HG02884 (cell line): ENCODE results near the gene OR51I2.
A peak's percentile ranks its signal among the peaks of the same experiment; 100 is the strongest.

ENCODE experiments used
- ATAC-seq: cut with Tn5 transposase; IDR thresholded peaks from one replicate; pipeline ENCODE4 v1.9.1; 2021; ENCODE audit warnings: mild to moderate bottlenecking, moderate library complexity; ENCODE audit not compliant: unreplicated experiment

OR51I2 gene, protein sequence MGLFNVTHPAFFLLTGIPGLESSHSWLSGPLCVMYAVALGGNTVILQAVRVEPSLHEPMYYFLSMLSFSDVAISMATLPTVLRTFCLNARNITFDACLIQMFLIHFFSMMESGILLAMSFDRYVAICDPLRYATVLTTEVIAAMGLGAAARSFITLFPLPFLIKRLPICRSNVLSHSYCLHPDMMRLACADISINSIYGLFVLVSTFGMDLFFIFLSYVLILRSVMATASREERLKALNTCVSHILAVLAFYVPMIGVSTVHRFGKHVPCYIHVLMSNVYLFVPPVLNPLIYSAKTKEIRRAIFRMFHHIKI

DNA sequence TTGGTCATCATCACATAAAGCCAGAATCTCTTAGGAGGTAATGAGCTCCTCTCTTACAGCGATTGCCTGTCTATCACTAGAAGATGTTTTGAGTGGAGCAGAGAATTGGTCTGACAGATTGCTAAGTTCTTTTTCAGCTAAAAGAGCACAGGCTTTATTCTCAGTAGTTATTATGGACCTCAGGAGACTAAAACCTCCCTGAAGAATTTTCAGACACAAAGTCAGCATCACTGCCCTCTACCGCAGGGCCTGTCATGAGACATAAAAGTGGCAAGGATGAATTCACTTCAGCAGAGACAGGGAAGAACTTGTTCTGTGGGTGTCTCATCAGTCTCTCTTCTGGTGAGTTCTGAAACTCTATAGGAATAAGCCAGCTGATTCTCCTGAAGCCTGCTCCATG, at the start of gene OR51I2:
TSS of gene OR51I2 (plus strand) at position 301 of the 400 bp plus-strand sequence. CDS start 4,166 bp downstream, outside the sequence.
- ATAC-seq: no peak

DNA sequence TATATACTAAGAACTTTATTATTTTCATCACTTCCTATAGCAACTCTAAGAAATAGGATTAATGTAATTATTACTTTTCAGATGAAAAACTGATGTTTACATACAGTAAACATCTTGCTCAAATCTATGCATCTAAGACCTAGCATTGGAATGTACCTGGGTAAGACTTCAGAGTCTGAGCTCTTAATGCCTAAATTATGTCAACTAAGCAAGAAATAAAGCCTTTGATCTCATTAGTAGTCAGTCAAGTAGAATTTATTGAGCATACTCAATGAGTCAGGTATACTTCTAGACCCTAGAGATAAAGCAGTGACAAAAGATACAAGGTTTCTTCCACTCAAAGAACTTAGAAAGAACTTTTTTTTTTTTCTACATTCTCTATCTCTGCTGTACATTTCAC, 44.0 kb upstream of the OR51I2 start:
- no peak for ATAC-seq

DNA sequence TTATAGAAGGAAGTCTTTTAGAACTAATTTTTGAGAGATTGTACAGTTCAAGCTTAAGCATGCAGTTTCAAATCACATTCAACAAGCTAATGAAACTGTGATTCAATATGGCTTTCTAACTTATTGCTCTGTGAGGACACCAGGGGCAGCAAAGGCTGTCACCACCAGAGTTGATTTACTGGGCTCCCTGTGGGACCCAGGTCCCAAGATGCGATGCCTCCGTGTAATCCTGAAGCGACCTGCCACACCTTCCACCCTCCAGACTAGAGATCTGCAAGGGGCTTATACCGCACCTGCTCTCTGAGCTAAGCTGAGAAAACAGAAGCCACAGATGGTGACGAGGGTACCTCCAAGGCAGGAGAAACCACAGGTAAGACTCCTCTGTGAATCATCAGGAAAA, 28.1 kb upstream of the OR51I2 start:
- no peak for ATAC-seq

DNA sequence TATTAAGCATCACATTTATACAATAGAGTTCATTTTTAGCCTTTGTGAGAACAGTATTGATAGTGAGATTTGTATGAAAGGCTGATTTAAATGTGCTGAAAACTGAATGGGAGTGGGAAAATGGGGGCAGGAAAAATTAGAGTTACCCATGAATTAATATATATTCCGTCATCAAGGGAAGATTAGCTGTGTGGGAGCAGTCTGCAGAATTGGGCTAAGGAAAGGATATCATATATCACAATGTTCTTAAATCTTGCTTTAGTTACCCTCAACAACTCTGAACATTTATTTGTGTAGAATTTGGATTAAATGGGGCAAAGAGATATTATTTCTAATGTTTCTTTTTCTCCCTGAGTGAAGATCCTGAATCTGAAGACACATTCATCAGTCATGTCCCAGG, 27.3 kb upstream of the OR51I2 start, which contains the start of gene OR51Q1:
TSS of gene OR51Q1 (plus strand) at position 301 of the 400 bp plus-strand sequence. CDS start at position 391, 90 bp downstream.
- ATAC-seq: no peak

DNA sequence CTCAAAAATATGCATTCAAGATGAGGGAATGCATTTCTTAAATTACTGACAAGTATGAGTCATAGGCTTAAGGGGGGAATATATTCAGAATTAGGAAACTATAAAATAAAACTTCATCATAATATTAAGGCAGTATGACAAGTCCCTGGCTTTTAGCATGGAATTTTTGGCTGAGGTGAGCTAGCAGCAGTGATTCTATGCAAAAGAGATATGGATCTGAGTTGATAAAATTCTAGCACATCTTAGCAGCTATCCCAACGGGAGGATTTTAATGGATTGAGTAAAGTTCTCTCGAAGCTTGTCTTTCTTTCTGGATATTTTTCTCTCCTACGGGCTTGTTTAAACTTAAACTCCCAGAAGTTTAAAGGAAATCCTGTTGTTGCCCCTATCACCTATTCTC, 26.0 kb upstream of the OR51I2 start:
- no peak for ATAC-seq

DNA sequence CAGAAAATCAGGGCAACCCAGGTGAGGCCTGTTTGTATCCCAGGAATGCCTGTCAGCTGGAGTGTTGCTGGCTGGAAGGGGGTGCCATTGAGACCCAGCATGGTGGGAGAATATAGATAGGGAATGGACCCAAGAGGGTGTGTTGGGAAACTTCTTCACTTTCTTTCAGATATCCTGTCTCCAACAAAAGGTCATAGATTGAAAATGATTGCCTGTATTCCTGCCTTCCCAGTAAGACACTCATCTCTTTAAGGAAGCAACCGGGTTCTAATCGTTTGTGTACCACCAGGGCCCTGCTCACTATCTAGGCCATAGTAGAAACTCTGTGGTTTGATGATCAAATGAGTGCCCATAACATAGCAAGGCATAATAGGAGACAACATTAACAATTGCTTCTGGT, 7.7 kb upstream of the OR51I2 start, which contains the start of gene OR51I1:
TSS of gene OR51I1 (minus strand) at position 101 of the 400 bp plus-strand sequence. CDS start at position 101, 0 bp downstream.
- no peak for ATAC-seq

DNA sequence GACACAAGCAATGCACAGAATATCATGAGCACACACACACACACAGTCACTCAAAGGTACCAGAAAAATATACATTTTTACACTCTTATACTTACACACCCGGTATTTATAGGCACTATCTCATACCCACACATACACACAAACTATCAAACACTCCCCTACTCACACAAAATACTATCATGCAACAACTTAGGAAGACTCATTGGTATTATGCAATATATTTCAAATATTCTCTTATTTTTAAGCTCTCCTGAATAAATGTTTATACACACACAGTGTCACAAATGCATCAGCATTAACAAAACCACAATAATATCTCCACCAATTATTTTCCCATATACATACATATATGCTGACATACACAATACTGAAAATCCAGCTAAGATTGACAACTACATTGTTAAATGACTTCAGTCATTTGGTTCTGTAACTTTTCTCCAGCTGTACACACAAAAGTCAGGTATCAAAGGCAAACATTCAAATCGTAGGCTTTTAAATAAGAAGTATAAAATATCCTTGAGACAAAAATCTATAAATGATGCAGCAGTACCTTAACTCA, 5.2 kb upstream of the OR51I2 start:
- no peak for ATAC-seq

DNA sequence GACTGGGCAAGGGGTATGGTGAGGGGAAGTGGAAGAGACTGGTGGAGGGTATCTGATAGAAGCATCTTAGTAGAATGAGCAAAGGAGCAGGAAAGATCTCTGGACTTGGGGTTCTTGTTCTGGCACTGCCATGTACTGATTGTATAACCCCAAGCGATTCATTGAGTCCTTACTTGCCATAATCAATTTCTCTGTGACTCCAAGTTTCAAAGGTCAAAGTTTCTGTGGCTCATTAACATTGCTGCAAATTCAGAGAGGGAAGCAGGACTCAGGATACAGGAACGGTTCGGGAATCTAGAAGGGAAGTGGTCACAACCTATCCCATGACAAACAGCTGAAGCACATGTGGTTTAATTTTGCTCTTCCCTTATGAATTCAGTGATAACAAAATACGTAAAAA, 309 bp downstream of the OR51I2 start:
- no peak for ATAC-seq

DNA sequence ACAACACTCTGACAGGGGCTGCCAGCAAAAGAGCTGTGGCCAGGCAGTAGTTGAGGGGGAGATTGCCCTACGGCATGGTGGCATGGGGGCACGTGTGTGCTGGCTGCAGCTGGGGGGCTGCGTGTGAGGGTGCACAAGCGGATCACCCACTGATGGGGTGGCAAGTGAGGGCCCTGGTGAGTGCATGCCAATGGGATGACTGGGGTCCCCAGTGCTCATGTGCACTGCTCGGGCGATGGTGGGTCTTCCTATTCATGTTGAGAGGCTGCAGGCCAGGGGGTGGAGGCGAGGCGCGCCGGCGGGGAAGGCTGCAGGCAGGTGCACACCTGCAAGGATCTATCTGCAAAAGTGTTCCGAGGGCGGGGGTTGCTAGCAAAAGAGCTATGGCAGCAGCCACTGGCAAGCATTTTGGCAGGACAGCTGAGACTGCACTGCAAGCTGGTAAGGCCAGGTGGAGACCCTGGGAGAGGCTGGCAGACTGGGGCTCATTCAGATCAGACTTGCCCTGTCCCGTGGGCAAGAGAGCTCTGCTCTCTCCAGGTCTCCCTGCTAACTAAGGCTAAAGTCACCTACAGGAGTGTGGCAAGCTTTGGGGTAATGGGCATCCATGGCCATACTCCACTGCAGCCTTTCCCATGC, 12.0 kb downstream of the OR51I2 start:
- ATAC-seq: no peak

DNA sequence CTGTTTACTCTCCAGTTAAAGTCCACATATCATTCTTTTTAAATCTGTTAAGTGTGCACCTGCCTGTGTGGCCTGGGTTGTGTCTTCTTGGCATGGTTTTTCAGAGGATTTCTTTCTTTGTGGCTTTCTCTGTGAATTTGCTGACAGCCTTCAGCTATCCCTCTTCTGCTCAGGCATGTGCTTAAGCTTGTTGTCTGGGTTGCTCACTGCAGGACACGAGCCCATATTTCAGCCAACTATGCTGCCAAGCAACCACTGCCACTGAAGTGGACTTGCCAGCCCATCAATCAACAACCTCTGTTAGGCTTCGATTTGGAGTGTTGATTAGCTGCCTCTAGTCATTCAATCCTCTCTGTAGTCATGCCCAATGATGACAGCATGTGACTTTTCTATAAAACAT, 18.4 kb downstream of the OR51I2 start:
- ATAC-seq: no peak

DNA sequence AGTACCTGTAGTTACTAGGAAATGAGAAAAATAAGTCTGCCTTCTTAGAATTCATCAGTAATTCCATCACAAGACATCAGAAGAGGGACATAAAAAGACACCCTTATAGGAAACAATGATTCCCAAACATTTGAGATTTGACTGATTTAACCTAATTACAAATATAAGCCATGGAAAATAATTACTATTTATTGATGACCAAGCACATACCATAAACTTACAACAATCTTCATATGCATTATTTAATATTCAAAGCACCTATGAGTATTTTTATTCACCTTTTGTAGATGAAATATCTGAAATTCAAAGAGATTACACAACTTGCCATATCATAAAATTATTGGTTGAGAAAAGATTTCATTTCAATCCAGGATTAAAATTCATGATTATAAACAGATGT, 24.8 kb downstream of the OR51I2 start:
- no peak for ATAC-seq

DNA sequence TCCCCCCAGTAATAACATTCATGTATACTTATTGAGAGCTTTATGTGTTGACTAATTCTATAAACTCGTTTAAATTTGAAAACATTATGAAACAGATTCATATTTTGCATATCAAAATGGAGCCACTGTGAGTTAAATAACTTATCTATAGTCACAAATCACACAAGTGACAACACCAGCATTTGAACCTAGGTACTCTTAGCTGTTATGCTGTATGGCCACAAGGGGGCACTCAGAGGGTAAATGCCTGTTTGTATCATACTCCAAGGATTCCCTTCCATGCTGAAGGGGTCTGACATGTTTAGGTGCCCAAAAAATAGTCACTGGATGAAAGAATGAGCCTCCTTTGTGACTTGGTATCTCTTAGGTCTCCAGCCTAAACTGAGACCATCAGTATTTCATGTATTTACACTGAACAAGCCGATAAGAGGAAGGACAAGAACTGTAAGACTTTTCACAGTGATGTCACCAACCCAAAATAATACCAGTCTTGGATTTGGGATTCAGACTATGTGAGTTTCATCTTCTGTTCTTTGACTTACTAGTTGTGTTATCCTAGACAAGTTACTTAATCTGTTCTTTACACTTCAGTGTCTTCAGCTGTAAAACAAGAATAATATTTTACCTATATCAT, 27.2 kb downstream of the OR51I2 start:
- peak; percentile 89 for ATAC-seq

DNA sequence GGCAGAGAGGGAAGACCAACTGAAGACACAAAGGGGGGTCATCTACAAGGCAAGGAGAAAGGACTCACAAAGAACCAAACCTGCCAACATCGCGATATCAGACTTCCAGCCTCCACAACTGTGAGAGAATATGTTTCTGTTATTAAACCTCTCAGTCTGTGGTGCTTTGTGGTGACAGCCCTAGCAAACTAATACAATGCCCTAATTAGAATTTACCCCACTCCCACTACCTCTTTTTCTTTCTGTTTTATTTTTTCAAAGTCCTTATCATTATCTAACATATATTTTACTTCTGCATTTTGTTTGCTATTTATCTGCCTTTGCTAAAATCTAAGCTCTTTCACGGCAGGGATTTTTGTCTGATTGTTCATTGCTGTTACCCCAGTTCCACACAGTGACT, 36.9 kb downstream of the OR51I2 start:
- no peak for ATAC-seq

DNA sequence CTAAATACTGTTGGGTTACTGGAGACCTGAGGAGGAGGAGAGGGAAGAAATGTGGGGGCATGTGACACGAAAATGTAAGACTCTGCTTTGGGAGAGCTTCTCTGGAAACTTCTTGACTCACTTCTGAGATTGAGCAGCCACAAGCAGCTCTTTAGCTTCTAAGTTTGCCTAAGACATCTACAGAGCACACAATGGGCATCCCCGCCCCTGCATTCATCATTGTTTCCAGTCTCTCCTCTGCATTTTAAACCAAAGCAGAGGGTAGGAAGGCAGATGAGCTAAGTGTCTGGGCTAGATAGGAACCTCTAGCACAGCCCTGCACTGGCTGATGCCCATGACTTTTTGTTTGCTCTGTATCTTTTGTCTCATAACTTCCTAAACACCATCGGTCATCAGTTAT, 37.3 kb downstream of the OR51I2 start:
- ATAC-seq: no peak

DNA sequence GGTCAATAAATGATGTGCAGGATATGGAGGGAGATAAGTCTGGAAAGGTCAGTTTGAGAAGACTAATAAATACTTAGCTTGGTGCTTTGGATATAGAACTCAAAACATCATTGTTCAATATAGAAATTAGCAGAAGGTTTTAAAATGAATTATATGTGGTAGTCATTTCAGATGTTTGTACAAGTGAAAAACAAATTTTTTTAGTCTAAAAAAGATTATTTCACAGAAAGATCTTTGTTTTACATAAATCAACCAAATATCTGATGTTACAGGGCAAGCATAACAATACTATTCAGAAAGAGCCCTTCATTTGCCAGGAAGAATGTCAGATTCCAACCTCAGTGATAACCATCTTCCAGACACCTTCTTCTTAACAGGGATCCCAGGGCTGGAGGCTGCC, 39.3 kb downstream of the OR51I2 start, which contains the start of gene OR52D1:
TSS of gene OR52D1 (plus strand) at position 301 of the 400 bp plus-strand sequence. CDS start at position 323, 22 bp downstream.
- no peak for ATAC-seq

DNA sequence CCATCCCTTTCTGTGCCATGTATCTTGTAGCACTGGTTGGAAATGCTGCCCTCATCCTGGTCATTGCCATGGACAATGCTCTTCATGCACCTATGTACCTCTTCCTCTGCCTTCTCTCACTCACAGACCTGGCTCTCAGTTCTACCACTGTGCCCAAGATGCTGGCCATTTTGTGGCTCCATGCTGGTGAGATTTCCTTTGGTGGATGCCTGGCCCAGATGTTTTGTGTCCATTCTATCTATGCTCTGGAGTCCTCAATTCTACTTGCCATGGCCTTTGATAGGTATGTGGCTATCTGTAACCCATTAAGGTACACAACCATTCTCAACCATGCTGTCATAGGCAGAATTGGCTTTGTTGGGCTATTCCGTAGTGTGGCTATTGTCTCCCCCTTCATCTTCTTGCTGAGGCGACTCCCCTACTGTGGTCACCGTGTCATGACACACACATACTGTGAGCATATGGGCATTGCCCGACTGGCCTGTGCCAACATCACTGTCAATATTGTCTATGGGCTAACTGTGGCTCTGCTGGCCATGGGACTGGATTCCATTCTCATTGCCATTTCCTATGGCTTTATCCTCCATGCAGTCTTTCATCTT, 39.8 kb downstream of the OR51I2 start:
- ATAC-seq: no peak

DNA sequence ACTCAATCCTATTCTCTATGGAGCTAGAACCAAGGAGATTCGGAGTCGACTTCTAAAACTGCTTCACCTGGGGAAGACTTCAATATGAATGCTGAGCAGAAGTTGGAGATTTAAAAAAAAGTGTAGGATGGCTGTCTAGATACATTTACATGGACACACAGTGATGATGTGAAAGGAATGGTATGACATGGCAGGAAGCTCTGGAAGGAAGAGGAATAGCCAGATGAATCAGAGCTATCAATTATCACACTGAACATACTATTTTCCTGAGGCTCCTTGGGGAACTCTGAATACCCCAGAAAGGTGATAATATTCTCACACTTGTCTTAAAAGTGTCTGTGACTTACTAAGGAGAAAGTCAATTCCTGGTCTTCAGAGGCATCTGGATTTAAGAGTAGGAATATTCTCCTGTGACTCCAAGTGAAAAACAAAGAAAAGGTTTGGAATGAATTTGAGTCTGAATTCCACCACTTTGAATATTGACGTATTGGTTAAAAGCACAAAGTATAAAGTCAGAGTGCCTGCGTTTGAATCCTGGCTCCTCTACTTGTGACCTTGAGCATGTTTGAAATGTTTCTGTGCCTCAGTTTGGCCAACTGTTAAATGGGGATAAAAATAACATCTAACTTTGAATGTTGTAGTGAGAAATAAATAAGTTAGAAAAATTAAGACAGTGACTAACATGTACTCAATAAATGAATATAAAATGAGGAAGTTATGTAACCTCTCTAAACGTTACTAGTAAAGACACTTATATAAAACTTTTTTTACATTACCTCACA, 40.6 kb downstream of the OR51I2 start:
- ATAC-seq: no peak

DNA sequence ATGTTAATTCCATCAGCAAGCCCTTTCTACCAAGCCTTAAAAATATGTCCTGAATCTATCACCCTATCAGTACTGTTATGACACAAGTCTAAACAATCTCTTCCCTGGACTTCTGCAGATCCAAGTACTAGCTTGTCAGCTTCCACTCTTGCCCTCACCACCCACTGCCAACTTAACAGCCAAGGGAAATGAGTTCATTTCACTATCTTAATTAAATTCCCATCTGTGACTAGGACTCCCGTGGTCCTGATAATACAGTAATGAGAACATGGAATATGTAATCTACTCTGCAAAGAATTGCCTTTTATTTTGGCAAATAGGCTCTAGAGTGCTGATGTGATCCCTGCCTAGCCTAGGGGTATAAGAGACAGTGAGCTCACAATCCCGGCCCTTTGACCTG, 50.5 kb downstream of the OR51I2 start:
- no peak for ATAC-seq

DNA sequence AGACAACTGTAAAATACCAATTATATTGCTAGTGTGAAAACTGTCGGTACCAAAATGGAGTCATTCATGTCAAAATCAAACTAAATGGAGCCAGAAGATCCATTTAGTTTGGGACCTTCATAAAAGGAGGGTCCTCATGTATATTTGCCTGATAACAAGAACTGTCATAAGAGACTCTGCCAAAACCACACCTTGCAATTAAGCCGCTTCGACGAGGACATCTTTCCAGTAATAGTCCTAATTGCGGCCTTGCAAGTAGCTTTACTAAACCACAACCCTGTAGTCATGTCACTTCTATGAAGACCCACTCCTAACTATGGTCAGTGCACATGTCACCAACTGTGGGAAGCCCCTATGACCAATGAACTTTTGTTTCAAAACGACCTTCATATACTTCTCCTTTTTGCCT, 51.3 kb downstream of the OR51I2 start:
- ATAC-seq: no peak

DNA sequence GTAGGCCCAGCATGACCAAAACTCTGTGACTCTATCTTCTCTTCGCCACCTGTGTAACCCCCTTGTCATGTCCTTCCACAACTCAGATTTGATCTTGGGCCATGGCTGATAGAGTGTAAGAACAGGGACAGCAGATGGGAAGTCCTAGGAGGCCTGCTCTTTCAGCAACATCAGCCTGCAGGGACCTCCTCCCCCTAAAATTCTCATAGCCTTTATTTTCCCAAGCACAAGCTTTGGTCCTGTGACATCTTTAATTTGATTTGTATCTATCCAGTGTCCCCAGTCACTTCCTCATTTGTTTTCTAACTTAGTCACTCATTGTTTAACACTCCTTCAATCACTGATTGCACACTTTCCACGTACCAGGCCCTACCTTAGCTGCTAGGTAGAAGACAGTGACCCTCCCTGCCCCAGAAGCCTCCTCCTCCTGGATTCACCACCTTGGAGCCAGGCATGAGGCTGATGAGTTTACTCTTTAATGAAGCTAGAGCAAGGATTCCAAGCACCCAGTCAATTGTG, 55.3 kb downstream of the OR51I2 start:
- no peak for ATAC-seq
